K562 (cell line): ENCODE measurements around the gene FAM53A. TPM values are rescaled to one million over a fixed set of nuclear protein-coding genes. Genes with fewer than 3 reads are reported as not detected.

Experiments
- ATAC-seq: fragments of 200-7000 bp; cut with Tn5 transposase; 3 replicates; pipeline ENCODE4 v1.9.1; 2020; ENCODE audit warnings: moderate library complexity
- BruUV-seq: library from RNA; stranded (reverse); fragments of 400-500 nt; replicated peaks from 2 replicates; lab custom pipeline; 2021; lab: Mats Ljungman, UMichigan
- CTCF ChIA-PET: fragments of 300-600 bp; formaldehyde crosslinking; extraction: SDS; loops from one replicate; lab custom pipeline; 2021; ENCODE audit warnings: low intra/inter-chr PET ratio; lab: Yijun Ruan, JAX
- POLR2A ChIA-PET: fragments of 300-600, 350-650 bp; sonication (Branson Sonifier 250); formaldehyde crosslinking; extraction: SDS; loops from one replicate; lab custom pipeline; 2021; ENCODE audit warnings: antibody characterized with exemption, inconsistent platforms; lab: Yijun Ruan, JAX
- DNase-seq, 4 experiments: peaks; one replicate each; pipeline versions ENCODE4 v3.0.0 to v3.0.0-alpha.2; 2011 to 2018; ENCODE audit warnings: low spot score in 3 of 4, mixed read lengths in 3 of 4; ENCODE audit errors: extremely low read depth in 1 of 4
- FAIRE-seq: peaks from 2 replicates; lab custom pipeline; 2011; peaks lifted over from hg19 to GRCh38; lab: Jason Lieb, UNC
- H2AFZ ChIP-seq: 2 replicates; pipeline ENCODE4 v1.6.0; 2011; ENCODE audit warnings: low read depth, low read length, control low read depth, inconsistent platforms
- H3K27ac ChIP-seq: fragments of 200-600 bp; 3 replicates; pipeline ENCODE4 v1.8.0; 2011; ENCODE audit warnings: low read depth, mild to moderate bottlenecking, control low read depth, inconsistent platforms, low read length, moderate library complexity, mixed read lengths; ENCODE audit errors: extremely low read depth
- H3K27me3 ChIP-seq, 2 experiments: fragments of 300-600 bp in 1 of 2; 2 replicates in 1 of 2; 3 replicates in 1 of 2; pipeline versions ENCODE4 v1.6.0 to v1.8.0; 2011; ENCODE audit warnings: inconsistent platforms in 2 of 2, low read length in 2 of 2, mild to moderate bottlenecking in 1 of 2, mixed read lengths in 1 of 2, moderate library complexity in 1 of 2; ENCODE audit not compliant: control insufficient read depth in 2 of 2, insufficient read depth in 2 of 2
- H3K36me3 ChIP-seq: fragments of 300-600 bp; 3 replicates; pipeline ENCODE4 v1.8.0; 2011; ENCODE audit warnings: mild to moderate bottlenecking, low read length, inconsistent platforms; ENCODE audit not compliant: control insufficient read depth, insufficient read depth
- H3K4me1 ChIP-seq, 2 experiments: fragments of 200-600 bp in 1 of 2; replicated peaks in 1 of 2; 2 replicates in 1 of 2; 3 replicates in 1 of 2; pipeline versions ENCODE4 v1.5.1 to v1.8.0; 2011; ENCODE audit warnings: inconsistent platforms in 2 of 2, low read length in 2 of 2, mild to moderate bottlenecking in 1 of 2, mixed read lengths in 1 of 2, moderate library complexity in 1 of 2; ENCODE audit not compliant: control insufficient read depth in 2 of 2, insufficient read depth in 2 of 2
- H3K4me2 ChIP-seq: 2 replicates; pipeline ENCODE4 v1.6.1; 2011; ENCODE audit warnings: low read length, control low read depth, inconsistent platforms, mixed read lengths; ENCODE audit not compliant: insufficient read depth
- H3K4me3 ChIP-seq: fragments of 200-600 bp; sonication (generic), shearing (Covaris generic); 2 replicates; pipeline ENCODE4 v1.5.1; 2016; ENCODE audit warnings: control low read depth, inconsistent platforms
- H3K79me2 ChIP-seq: fragments of 200-600 bp; 3 replicates; pipeline ENCODE4 v1.8.0; 2011; ENCODE audit warnings: low read length, inconsistent platforms; ENCODE audit not compliant: control insufficient read depth, insufficient read depth
- H3K9ac ChIP-seq, 2 experiments: 2 replicates each; pipeline versions ENCODE4 v1.6.0 to v1.6.1; 2011; ENCODE audit warnings: low read depth in 2 of 2, low read length in 2 of 2, control low read depth in 1 of 2, inconsistent platforms in 1 of 2, mild to moderate bottlenecking in 1 of 2, mixed read lengths in 1 of 2; ENCODE audit not compliant: insufficient read depth in 1 of 2
- H3K9me1 ChIP-seq: one replicate; pipeline ENCODE4 v1.6.0; 2011; ENCODE audit warnings: inconsistent platforms, mild to moderate bottlenecking, low read length, moderate library complexity; ENCODE audit not compliant: control insufficient read depth, insufficient read depth
- H3K9me3 ChIP-seq: replicated peaks from 2 replicates; pipeline ENCODE4 v1.5.1; 2011; ENCODE audit warnings: low read depth, low read length, inconsistent platforms; ENCODE audit not compliant: control insufficient read depth, insufficient read depth
- H4K20me1 ChIP-seq: replicated peaks from 2 replicates; pipeline ENCODE4 v1.6.1; 2011; ENCODE audit warnings: low read length, inconsistent platforms, mixed read lengths; ENCODE audit not compliant: control insufficient read depth, insufficient read depth
- CHD7 ChIP-seq: fragments of 200-600 bp; sonication (generic); IDR thresholded peaks from one replicate; pipeline ENCODE4 v1.6.1; 2012; ENCODE audit warnings: mild to moderate bottlenecking, low read depth, low read length, inconsistent platforms
- MIER1 ChIP-seq: fragments of 450-650 bp; IDR thresholded peaks from 2 replicates; pipeline ENCODE4 v1.6.1; 2016; ENCODE audit warnings: antibody characterized with exemption, mild to moderate bottlenecking, low read depth
- SPI1 ChIP-seq: IDR thresholded peaks from 2 replicates; pipeline ENCODE4 v1.6.1; 2011; ENCODE audit warnings: low read depth, low read length, control low read depth, borderline replicate concordance
- WGBS: fragments of 100-300 bp; shearing (Covaris generic); methylation state at CpG from one replicate; pipeline ENCODE4 v1.1.6; 2016; ENCODE audit warnings: low coverage, mixed read lengths; ENCODE audit not compliant: insufficient coverage; ENCODE audit errors: missing lambda C conversion rate; 5-methylcytosine and 5-hydroxymethylcytosine counted together
- in situ Hi-C: fragments of 300-500 bp; cut with MboI; formaldehyde crosslinking; loops from 4 replicates; pipeline ENCODE4 v1.15.0; 2018; ENCODE audit warnings: inconsistent platforms, mixed read lengths
- intact Hi-C: fragments of 100-400 bp; cut with micrococcal nuclease; formaldehyde crosslinking; loops from 2 replicates; pipeline ENCODE4 v1.14.2; 2022
- polyA plus RNA-seq, 8 experiments: library from polyadenylated mRNA; depleted of rRNA in 4 of 8; stranded (reverse) in 5 of 8; unstranded in 3 of 8; fragments of >200 nt; fragmentation: Nextera tagmentation in 2 of 8; fragmentation: Illumina TruSeq in 1 of 8; extraction: Ambion mirVana in 2 of 8; extraction: Trizol in 1 of 8; gene quantifications; 2 replicates each; pipeline versions ENCODE4 v1.2.1 to v1.2.3, GENCODE V29; 2011 to 2014; ENCODE audit warnings: inconsistent platforms in 1 of 8, missing spikeins in 1 of 8
- total RNA-seq, 7 experiments: library from RNA; depleted of rRNA in 6 of 7; stranded (reverse); fragments of >200 nt in 6 of 7; fragmentation: Illumina TruSeq in 2 of 7; extraction: Trizol in 2 of 7; gene quantifications; 2 replicates each; pipeline versions ENCODE4 v1.2.1 to v1.2.3, GENCODE V29; 2011 to 2021; ENCODE audit warnings: low replicate concordance in 1 of 7

FAM53A gene
- total and polyA plus RNA-seq, 9 of the 15 experiments (the other 6 are each of a cell fraction or from before 2014, with no cell fraction given): 0.53 to 2.7 (median 1.4) TPM; not detected in 2

DNA sequence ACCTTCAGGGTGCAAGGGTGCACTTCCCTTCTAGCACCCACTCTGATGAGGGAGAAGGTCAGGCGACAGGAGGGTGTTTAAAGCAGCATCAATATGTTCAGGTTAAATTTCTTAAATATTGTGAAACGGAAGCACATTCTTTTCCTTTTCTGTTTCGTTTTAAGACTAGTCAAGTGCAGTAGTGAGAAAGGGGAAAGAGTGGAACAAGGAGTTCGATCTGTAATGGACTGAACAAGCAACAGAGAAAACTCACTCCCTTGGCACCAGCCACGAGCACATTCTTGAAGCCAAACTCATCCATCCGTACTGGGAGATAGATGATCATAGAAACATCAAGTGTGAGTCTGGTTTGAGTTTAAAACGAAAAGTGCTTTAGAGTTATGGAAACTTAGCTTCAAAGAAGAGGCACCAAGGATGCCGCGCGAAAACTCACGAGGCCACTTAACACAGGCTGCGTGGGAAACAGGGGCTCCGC is 815 bp downstream of the FAM53A start:
- Histone ChIP-seq H4K20me1 (no peaks in the 10 kb centered on the region), H3K4me1 (peaks cover 8 to 35% of the 10 kb centered on the region in 2 experiments; a peak in 3 of 5 replicates), H3K9me1 (peaks cover 3% of the 10 kb centered on the region), H3K4me2 (peak overlapping the region; percentile 70), H3K27ac (peak overlapping the region; percentile 85; the same call in 2 of the 3 replicates), H3K36me3 (no peaks in the 10 kb centered on the region), H3K9ac (peak overlapping the region; percentile 69 to 93), H3K79me2 (no peaks in the 10 kb centered on the region), H2AFZ (peak overlapping the region; percentile 84), H3K4me3 (peak overlapping the region; percentile 48), H3K27me3 (no peaks in the 10 kb centered on the region), H3K9me3 (no peaks in the 10 kb centered on the region)
- TF ChIP-seq CHD7 (no peak), MIER1 (0 out of 2 replicates have a peak, but pooled peaks have one; percentile 39), SPI1 (0 out of 2 replicates have a peak, but pooled peaks have one; percentile 6)
- ATAC-seq (no peak), DNase-seq (no peak), FAIRE-seq (peak; percentile 84)
- CTCF ChIA-PET: no interaction called here
- in situ Hi-C loops: no loop called here
- POLR2A ChIA-PET: interaction anchor here (0.7 to 1.4 kb wide), 3 partner anchors 12 to 208 kb away, joined by 3 to 5 read pairs (median 3); no protein-coding TSS in a partner anchor
- 26% methylated on average over 12 of the region's 13 CpGs for WGBS
- intact Hi-C loops: no loop called here
- no TSS peak for BruUV-seq
